Endothelial cell of umbilical vein (primary cell): ENCODE results near the gene CPNE6. TPM values are rescaled to one million over a fixed set of nuclear protein-coding genes. Genes with fewer than 3 reads are reported as not detected.

ENCODE experiments used
- BruUV-seq: library from RNA; stranded (reverse); fragments of 400-500 nt; replicated peaks from 2 replicates; lab custom pipeline; 2021; lab: Mats Ljungman, UMichigan
- CTCF ChIA-PET: fragments of 300-600, 350-600 bp; sonication (Branson Sonifier 250); formaldehyde crosslinking; loops from one replicate; lab custom pipeline; 2021; ENCODE audit warnings: antibody characterized with exemption, inconsistent platforms; lab: Charles Lee
- POLR2A ChIA-PET: fragments of 300-600, 350-600 bp; sonication (Branson Sonifier 250); formaldehyde crosslinking; loops from one replicate; lab custom pipeline; 2021; ENCODE audit warnings: antibody characterized with exemption, inconsistent platforms; lab: Charles Lee
- DNase-seq: peaks from one replicate; pipeline ENCODE4 v3.0.0-alpha.2; 2011; ENCODE audit warnings: low read depth, low spot score
- FAIRE-seq: peaks from 2 replicates; lab custom pipeline; 2011; peaks lifted over from hg19 to GRCh38; lab: Jason Lieb, UNC
- H2AFZ ChIP-seq: 2 replicates; pipeline ENCODE4 v1.6.0; 2012; ENCODE audit warnings: low read depth, low read length, control low read depth, inconsistent platforms
- H3K27ac ChIP-seq: 2 replicates; pipeline ENCODE4 v1.5.1; 2011; ENCODE audit warnings: low read depth, mild to moderate bottlenecking, control low read depth, low read length, moderate library complexity; ENCODE audit not compliant: insufficient read depth
- H3K27me3 ChIP-seq, 2 experiments: 2 replicates each; pipeline versions ENCODE4 v1.6.0 to v1.6.1; 2011; ENCODE audit warnings: low read length in 2 of 2, mixed read lengths in 1 of 2; ENCODE audit not compliant: control insufficient read depth in 2 of 2, insufficient read depth in 2 of 2
- H3K36me3 ChIP-seq, 2 experiments: 2 replicates in 1 of 2; 3 replicates in 1 of 2; pipeline ENCODE4 v1.5.1; 2011; ENCODE audit warnings: low read length in 2 of 2, mild to moderate bottlenecking in 1 of 2, moderate library complexity in 1 of 2; ENCODE audit not compliant: control insufficient read depth in 2 of 2, insufficient read depth in 2 of 2; ENCODE audit errors: extremely low read depth in 1 of 2
- H3K4me1 ChIP-seq: 3 replicates; pipeline ENCODE4 v1.5.1; 2011; ENCODE audit warnings: mild to moderate bottlenecking, low read length; ENCODE audit not compliant: control insufficient read depth, insufficient read depth; ENCODE audit errors: extremely low read depth
- H3K4me2 ChIP-seq: 2 replicates; pipeline ENCODE4 v1.6.1; 2011; ENCODE audit warnings: low read length, control low read depth, mixed read lengths; ENCODE audit not compliant: insufficient read depth
- H3K4me3 ChIP-seq, 3 experiments: fragments of 200-600 bp in 1 of 3; sonication (generic), shearing (Covaris generic) in 1 of 3; replicated peaks in 1 of 3; 2 replicates each; pipeline ENCODE4 v1.5.1; 2011 to 2016; ENCODE audit warnings: control low read depth in 3 of 3, low read length in 3 of 3, mild to moderate bottlenecking in 2 of 3, inconsistent platforms in 1 of 3, low read depth in 1 of 3, moderate library complexity in 1 of 3; ENCODE audit not compliant: insufficient read depth in 1 of 3
- H3K79me2 ChIP-seq: 2 replicates; pipeline ENCODE4 v1.6.0; 2012; ENCODE audit warnings: low read length, inconsistent platforms; ENCODE audit not compliant: control insufficient read depth, insufficient read depth
- H3K9ac ChIP-seq: replicated peaks from 2 replicates; pipeline ENCODE3; 2011; ENCODE audit warnings: low read length, control low read depth; ENCODE audit not compliant: insufficient read depth; ENCODE audit errors: extremely low read depth
- H3K9me1 ChIP-seq: replicated peaks from 3 replicates; pipeline ENCODE4 v1.6.0; 2011; ENCODE audit warnings: mild to moderate bottlenecking, low read length; ENCODE audit not compliant: control insufficient read depth, insufficient read depth; ENCODE audit errors: extremely low read depth
- H3K9me3 ChIP-seq: replicated peaks from 2 replicates; pipeline ENCODE4 v1.5.1; 2012; ENCODE audit warnings: low read length, inconsistent platforms; ENCODE audit not compliant: control insufficient read depth, insufficient read depth
- H4K20me1 ChIP-seq: replicated peaks from 2 replicates; pipeline ENCODE3; 2011; ENCODE audit warnings: mild to moderate bottlenecking, low read length; ENCODE audit not compliant: control insufficient read depth, insufficient read depth; ENCODE audit errors: extremely low read depth
- CTCF ChIP-seq, 2 donors: IDR thresholded peaks; 1 replicate in 1 of 2; 2 replicates in 1 of 2; pipeline ENCODE4 v1.5.1; 2011; ENCODE audit warnings: low read length in 2 of 2, mild to moderate bottlenecking in 2 of 2, moderate library complexity in 2 of 2, control low read depth in 1 of 2, inconsistent platforms in 1 of 2, low read depth in 1 of 2; ENCODE audit not compliant: insufficient read depth in 1 of 2; ENCODE audit errors: extremely low read depth in 1 of 2
- EZH2 ChIP-seq: IDR thresholded peaks from 2 replicates; pipeline ENCODE4 v1.6.1; 2012; ENCODE audit warnings: borderline replicate concordance, low read depth, mild to moderate bottlenecking, moderate library complexity, low read length, inconsistent platforms; ENCODE audit not compliant: severe bottlenecking
- FOS ChIP-seq: IDR thresholded peaks from 2 replicates; pipeline ENCODE4 v1.6.1; 2011; ENCODE audit warnings: mild to moderate bottlenecking, low read length, moderate library complexity, borderline replicate concordance; ENCODE audit not compliant: insufficient read depth
- GATA2 ChIP-seq: IDR thresholded peaks from 2 replicates; pipeline ENCODE4 v1.7.0; 2011; ENCODE audit warnings: low read depth, mild to moderate bottlenecking, moderate library complexity, mixed read lengths, low read length; ENCODE audit not compliant: insufficient read length, insufficient read depth
- JUN ChIP-seq: IDR thresholded peaks from 2 replicates; pipeline ENCODE4 v1.6.1; 2011; ENCODE audit warnings: borderline replicate concordance, low read depth; ENCODE audit not compliant: insufficient read length, insufficient read depth
- MAX ChIP-seq: IDR thresholded peaks from 2 replicates; pipeline ENCODE4 v1.6.1; 2011; ENCODE audit not compliant: insufficient read depth, insufficient read length
- MYC ChIP-seq: IDR thresholded peaks from one replicate; pipeline ENCODE4 v1.6.1; 2011; ENCODE audit warnings: mild to moderate bottlenecking, low read depth, low read length
- POLR2A ChIP-seq: IDR thresholded peaks from 2 replicates; pipeline ENCODE4 v1.6.1; 2012; ENCODE audit warnings: low read depth, mild to moderate bottlenecking, control low read depth, low read length
- POLR2AphosphoS5 ChIP-seq: IDR thresholded peaks from 2 replicates; pipeline ENCODE4 v1.6.1; 2012; ENCODE audit warnings: low read depth, mild to moderate bottlenecking, control low read depth, low read length, moderate library complexity; ENCODE audit not compliant: insufficient read depth
- dilution Hi-C: fragments of 300-500 bp; cut with MboI; formaldehyde crosslinking; loops from one replicate; pipeline ENCODE4 v1.15.0; 2019; ENCODE audit warnings: low sequenced_read_pairs; ENCODE audit not compliant: extremely low pct_ligation_motif_present
- intact Hi-C: fragments of 100-400 bp; cut with micrococcal nuclease; formaldehyde crosslinking; loops from one replicate; pipeline ENCODE4 v1.10.0; 2022
- polyA plus RNA-seq, 4 experiments: library from polyadenylated mRNA; depleted of rRNA in 3 of 4; stranded (reverse) in 3 of 4; unstranded in 1 of 4; fragments of >200 nt; gene quantifications; 2 replicates each; pipeline versions ENCODE4 v1.2.1 to v1.2.3, GENCODE V29; 2011 to 2012; ENCODE audit warnings: missing spikeins in 1 of 4
- total RNA-seq: library from RNA; stranded (reverse); gene quantifications from 2 replicates; pipeline ENCODE4 v1.2.3, GENCODE V29; 2021

The CPNE6 gene
- total and polyA plus RNA-seq, 2 donors (not counting 3 experiments of a cell fraction or from before 2014, with no cell fraction given): not detected

DNA sequence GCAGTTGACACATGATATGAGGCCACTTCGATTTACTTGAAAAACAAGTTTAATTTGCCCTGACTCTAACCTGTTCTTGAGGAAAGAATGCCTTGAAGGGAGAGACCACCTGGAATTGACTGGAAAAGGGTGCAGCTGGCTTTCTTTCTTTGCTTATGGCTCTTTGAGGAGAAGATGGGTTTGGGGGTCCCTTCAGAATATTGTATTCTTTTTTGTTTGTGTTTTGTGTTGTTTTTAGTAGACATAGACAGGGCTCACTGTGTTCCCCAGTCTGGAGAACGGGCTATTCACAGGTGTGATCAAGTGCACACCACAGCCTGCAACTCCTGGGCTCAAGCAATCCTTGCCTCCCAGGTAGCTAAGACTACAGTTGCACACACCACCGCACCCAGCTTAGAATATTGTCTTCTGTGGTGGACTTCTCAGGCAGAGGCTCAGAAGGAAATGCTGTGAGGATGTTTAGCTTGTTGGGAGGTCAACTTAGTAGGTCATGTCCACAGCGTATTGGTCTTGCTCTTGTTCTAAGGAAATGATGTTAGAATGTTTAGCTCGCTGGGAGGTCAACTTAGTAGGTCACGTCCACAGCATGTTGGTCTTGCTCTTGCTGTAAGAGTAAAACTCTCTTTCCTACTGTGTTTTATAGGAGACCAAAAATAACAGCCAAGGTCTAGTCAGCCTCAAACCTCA is 44.9 kb downstream of the CPNE6 start:
- H3K9me1 ChIP-seq: no peaks in the 10 kb centered on the region
- H3K4me2 ChIP-seq: no peak overlapping the region
- intact Hi-C loops (no loop called here), dilution Hi-C loops (no loop called here)
- no peaks in the 10 kb centered on the region for H3K9me3 ChIP-seq
- no peaks in the 10 kb centered on the region for H3K79me2 ChIP-seq
- no peak overlapping the region for H3K27ac ChIP-seq
- FAIRE-seq: no peak
- no TSS peak for BruUV-seq
- ChIA-PET POLR2A (interaction anchor here (1.6 kb wide), 1 partner anchor 25 kb away, joined by 4 read pairs; the partner anchor contains the start of gene EMC9), CTCF (interaction anchor here (1.0 to 3.3 kb wide), 6 partner anchors 10 to 58 kb away, joined by 3 to 16 read pairs (median 7); partner anchors contain the start of genes IRF9 and PSME1)
- no peaks in the 10 kb centered on the region for H3K27me3 ChIP-seq
- H3K4me3 ChIP-seq: no peak overlapping the region
- no peak for DNase-seq
- peaks cover 8 to 21% of the 10 kb centered on the region in 2 experiments for H3K36me3 ChIP-seq
- TF ChIP-seq GATA2 (no peak), JUN (no peak), FOS (no peak), MAX (no peak), POLR2AphosphoS5 (no peak), EZH2 (no peak), POLR2A (no peak), MYC (no peak), CTCF (IDR thresholded peaks at IDR 0.05; ENCODE audit: extremely low read depth in 1 of 2, insufficient read depth in 1 of 2, low read depth in 1 of 2, low read length in 2 of 2) (no peak)
- no peak overlapping the region for H2AFZ ChIP-seq
- peaks cover 13% of the 10 kb centered on the region for H3K4me1 ChIP-seq
- no peak overlapping the region for H3K9ac ChIP-seq
- no peaks in the 10 kb centered on the region for H4K20me1 ChIP-seq
